Activated CD8-positive, alpha-beta T cell treated with anti-CD3 and anti-CD28 coated beads, Interleukin-2, amount 10 ng/mL, durations not matched to agents 7 days and 5 days (primary cell): Measurements from ENCODE around the gene BUD23. TPM values are rescaled to one million over a fixed set of nuclear protein-coding genes. Genes with fewer than 3 reads are reported as not detected.

ENCODE experiments used
- microRNA-seq: library from miRNA; unstranded; fragments of <30 nt; microRNA quantifications from one replicate; pipeline ENCODE4 v1.2.0, GENCODE V29; 2022
- total RNA-seq, 2 experiments: library from RNA; stranded (reverse); gene quantifications; one replicate each; pipeline ENCODE4 v1.2.3, GENCODE V29; 2021

The BUD23 gene
- total RNA-seq, 2 experiments from 2014 or later = 57.3 to 60.9 TPM

Small RNA genes within 50 kb of the gene (microRNA-seq; reads per million reads assigned to microRNA genes)
- gene MIR4284 = not detected

Other genes with a start within 250 kb of the BUD23 start
- under 1 TPM; 0.10 to 0.11 TPM for gene FZD9, start 249.8 kb upstream of the BUD23 start, total RNA-seq
- 100 to 1,000 TPM; 111 to 112 TPM for gene BAZ1B, start 161.3 kb upstream of the BUD23 start, total RNA-seq
- gene BCL7B, start 125.9 kb upstream of the BUD23 start, total RNA-seq = 10 to 100 TPM; 76.8 to 80.8 TPM
- 10 to 100 TPM; 26.1 to 26.4 TPM for gene TBL2, start 105.0 kb upstream of the BUD23 start, total RNA-seq
- not detected for gene MLXIPL, start 59.1 kb upstream of the BUD23 start, total RNA-seq
- under 1 TPM; 0.16 to 0.26 TPM for gene VPS37D, start 15.8 kb upstream of the BUD23 start, total RNA-seq
- 1 to 10 TPM; 7.7 to 8.3 TPM for gene DNAJC30, start 144 bp upstream of the BUD23 start, total RNA-seq
- 10 to 100 TPM; 10.6 to 12.3 TPM for gene STX1A, start 36.1 kb downstream of the BUD23 start, total RNA-seq
- 10 to 100 TPM; 20.7 to 20.9 TPM for gene ABHD11, start 55.2 kb downstream of the BUD23 start, total RNA-seq
- gene CLDN3, start 86.7 kb downstream of the BUD23 start, total RNA-seq = not detected
- gene CLDN4, start 147.4 kb downstream of the BUD23 start, total RNA-seq = under 1 TPM; 0.16 to 0.29 TPM
- gene METTL27, start 158.9 kb downstream of the BUD23 start, total RNA-seq = not detected
- gene TMEM270, start 177.6 kb downstream of the BUD23 start, total RNA-seq = not detected